DND-41 (cell line): ENCODE data around the gene OR6S1.

Experiments used
- EZH2 ChIP-seq: IDR thresholded peaks from 3 replicates; pipeline ENCODE4 v1.6.1; 2012; ENCODE audit warnings: borderline replicate concordance, low read depth, mild to moderate bottlenecking, moderate library complexity, low read length, inconsistent platforms; ENCODE audit not compliant: severe bottlenecking
- TF ChIP-seq, protein P1 (sequence below): IDR thresholded peaks from 2 replicates; pipeline ENCODE4 v1.5.1; 2012; ENCODE audit warnings: borderline replicate concordance, low read length, moderate library complexity, mild to moderate bottlenecking; ENCODE audit not compliant: poor library complexity, severe bottlenecking; ENCODE audit errors: extremely low read depth

GRCh38 chr14:20632448-20632830 is 9.1 kb downstream of the OR6S1 start:
- TF ChIP-seq, protein P1, sequence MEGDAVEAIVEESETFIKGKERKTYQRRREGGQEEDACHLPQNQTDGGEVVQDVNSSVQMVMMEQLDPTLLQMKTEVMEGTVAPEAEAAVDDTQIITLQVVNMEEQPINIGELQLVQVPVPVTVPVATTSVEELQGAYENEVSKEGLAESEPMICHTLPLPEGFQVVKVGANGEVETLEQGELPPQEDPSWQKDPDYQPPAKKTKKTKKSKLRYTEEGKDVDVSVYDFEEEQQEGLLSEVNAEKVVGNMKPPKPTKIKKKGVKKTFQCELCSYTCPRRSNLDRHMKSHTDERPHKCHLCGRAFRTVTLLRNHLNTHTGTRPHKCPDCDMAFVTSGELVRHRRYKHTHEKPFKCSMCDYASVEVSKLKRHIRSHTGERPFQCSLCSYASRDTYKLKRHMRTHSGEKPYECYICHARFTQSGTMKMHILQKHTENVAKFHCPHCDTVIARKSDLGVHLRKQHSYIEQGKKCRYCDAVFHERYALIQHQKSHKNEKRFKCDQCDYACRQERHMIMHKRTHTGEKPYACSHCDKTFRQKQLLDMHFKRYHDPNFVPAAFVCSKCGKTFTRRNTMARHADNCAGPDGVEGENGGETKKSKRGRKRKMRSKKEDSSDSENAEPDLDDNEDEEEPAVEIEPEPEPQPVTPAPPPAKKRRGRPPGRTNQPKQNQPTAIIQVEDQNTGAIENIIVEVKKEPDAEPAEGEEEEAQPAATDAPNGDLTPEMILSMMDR: no peak
- no peak for TF ChIP-seq EZH2
